Panc1 (cell line): ENCODE data around the gene CCDC178. TPM values are rescaled to one million over a fixed set of nuclear protein-coding genes. Genes with fewer than 3 reads are reported as not detected.

Experiments
- ATAC-seq: fragments of 200-7000 bp; cut with Tn5 transposase; 2 replicates; pipeline ENCODE4 v1.9.1; 2020; ENCODE audit warnings: mild to moderate bottlenecking, moderate library complexity
- BruUV-seq: library from RNA; stranded (reverse); fragments of 400-500 nt; replicated peaks from 2 replicates; lab custom pipeline; 2021; lab: Mats Ljungman, UMichigan
- CTCF ChIA-PET: fragments of 300-600 bp; sonication (Branson Sonifier 250); formaldehyde crosslinking; loops from one replicate; lab custom pipeline; 2022; ENCODE audit warnings: antibody characterized with exemption; lab: Charles Lee
- POLR2A ChIA-PET: fragments of 300-600 bp; sonication (Branson Sonifier 250); formaldehyde crosslinking; loops from one replicate; lab custom pipeline; 2022; ENCODE audit warnings: antibody characterized with exemption; lab: Charles Lee
- DNase-seq: peaks from one replicate; pipeline ENCODE4 v3.0.0-alpha.2; 2010; ENCODE audit warnings: low read depth, low spot score
- H3K27ac ChIP-seq: 2 replicates; pipeline ENCODE4 v1.5.1; 2011; ENCODE audit warnings: mild to moderate bottlenecking, low read length, inconsistent platforms
- H3K27me3 ChIP-seq: fragments of 200-500 bp; sonication (Bioruptor generic); 2 replicates; pipeline ENCODE4 v1.6.0; 2014; ENCODE audit warnings: low read length, inconsistent platforms; ENCODE audit not compliant: control insufficient read depth, insufficient read depth
- H3K36me3 ChIP-seq: fragments of 200-500 bp; sonication (Bioruptor generic); 2 replicates; pipeline ENCODE4 v1.5.1; 2014; ENCODE audit warnings: inconsistent platforms, mild to moderate bottlenecking, low read length, moderate library complexity; ENCODE audit not compliant: control insufficient read depth, insufficient read depth
- H3K4me1 ChIP-seq: 2 replicates; pipeline ENCODE4 v1.5.1; 2011; ENCODE audit warnings: inconsistent platforms, mild to moderate bottlenecking, low read length, moderate library complexity; ENCODE audit not compliant: control insufficient read depth, insufficient read depth
- H3K4me3 ChIP-seq, 2 experiments: 2 replicates each; pipeline ENCODE4 v1.5.1; 2011 to 2012; ENCODE audit warnings: low read depth in 2 of 2, low read length in 2 of 2, mild to moderate bottlenecking in 2 of 2, inconsistent platforms in 1 of 2, moderate library complexity in 1 of 2
- H3K9me3 ChIP-seq: fragments of 200-500 bp; sonication (Bioruptor generic); 2 replicates; pipeline ENCODE4 v1.5.1; 2014; ENCODE audit warnings: low read depth, mild to moderate bottlenecking, inconsistent platforms, low read length, moderate library complexity; ENCODE audit not compliant: control insufficient read depth, insufficient read depth
- POLR2AphosphoS5 ChIP-seq: IDR thresholded peaks from 2 replicates; pipeline ENCODE4 v1.6.1; 2012; ENCODE audit warnings: mild to moderate bottlenecking, low read depth, low read length, moderate library complexity
- SIN3A ChIP-seq: IDR thresholded peaks from 2 replicates; pipeline ENCODE4 v1.6.1; 2012; ENCODE audit warnings: low read depth, mild to moderate bottlenecking, low read length, moderate library complexity, borderline replicate concordance; ENCODE audit not compliant: insufficient read depth
- TCF7L2 ChIP-seq: IDR thresholded peaks from 2 replicates; pipeline ENCODE4 v1.6.1; 2011; ENCODE audit warnings: mild to moderate bottlenecking, low read depth, low read length, inconsistent platforms
- in situ Hi-C: cut with HindIII; loops from 2 replicates; pipeline ENCODE4 v1.10.0; 2016; ENCODE audit warnings: low sequenced_read_pairs, low pct_unique_long_range_greater_than_20kb
- intact Hi-C: fragments of 100-400 bp; cut with micrococcal nuclease; formaldehyde crosslinking; loops from one replicate; pipeline ENCODE4 v1.10.0; 2022; ENCODE audit not compliant: unreplicated experiment
- total RNA-seq: library from RNA; stranded (reverse); gene quantifications from one replicate; pipeline ENCODE4 v1.2.1, GENCODE V29; 2021; ENCODE audit not compliant: unreplicated experiment
- TF ChIP-seq, protein P1 (sequence below), 2 experiments: IDR thresholded peaks; 2 replicates each; pipeline ENCODE4 v1.6.1; 2011 to 2012; ENCODE audit warnings: low read depth in 2 of 2, control low read depth in 1 of 2, low read length in 1 of 2, mild to moderate bottlenecking in 1 of 2, moderate library complexity in 1 of 2; ENCODE audit not compliant: insufficient read depth in 1 of 2
- TF ChIP-seq, protein P2 (sequence below): fragments of 450-650 bp; IDR thresholded peaks from 2 replicates; pipeline ENCODE4 v1.5.1; 2017; ENCODE audit warnings: mild to moderate bottlenecking

CCDC178 gene
- total RNA-seq, 1 experiment from 2014 or later, result not detected

DNA sequence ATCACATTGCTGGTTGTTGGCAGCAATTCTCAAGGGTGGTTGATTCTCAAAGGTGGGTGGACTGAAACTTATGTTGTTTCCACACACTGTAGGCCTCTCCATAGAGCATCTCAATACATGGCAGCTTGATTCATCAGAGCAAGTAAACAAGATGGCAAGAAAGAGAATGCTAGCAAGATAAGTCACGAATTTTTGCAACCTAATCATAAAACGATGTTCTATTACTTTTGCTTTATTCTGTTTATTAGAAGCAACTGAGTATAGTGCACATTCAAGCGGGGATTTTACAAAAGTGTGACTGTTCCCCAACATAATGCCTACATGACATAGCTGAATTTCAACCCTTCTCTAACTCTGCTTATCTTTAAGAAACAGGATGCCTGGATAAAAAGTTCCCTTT, 136.2 kb downstream of the CCDC178 start:
- no peak for ATAC-seq
- TF ChIP-seq POLR2AphosphoS5, result no peak
- TF ChIP-seq, protein P1, sequence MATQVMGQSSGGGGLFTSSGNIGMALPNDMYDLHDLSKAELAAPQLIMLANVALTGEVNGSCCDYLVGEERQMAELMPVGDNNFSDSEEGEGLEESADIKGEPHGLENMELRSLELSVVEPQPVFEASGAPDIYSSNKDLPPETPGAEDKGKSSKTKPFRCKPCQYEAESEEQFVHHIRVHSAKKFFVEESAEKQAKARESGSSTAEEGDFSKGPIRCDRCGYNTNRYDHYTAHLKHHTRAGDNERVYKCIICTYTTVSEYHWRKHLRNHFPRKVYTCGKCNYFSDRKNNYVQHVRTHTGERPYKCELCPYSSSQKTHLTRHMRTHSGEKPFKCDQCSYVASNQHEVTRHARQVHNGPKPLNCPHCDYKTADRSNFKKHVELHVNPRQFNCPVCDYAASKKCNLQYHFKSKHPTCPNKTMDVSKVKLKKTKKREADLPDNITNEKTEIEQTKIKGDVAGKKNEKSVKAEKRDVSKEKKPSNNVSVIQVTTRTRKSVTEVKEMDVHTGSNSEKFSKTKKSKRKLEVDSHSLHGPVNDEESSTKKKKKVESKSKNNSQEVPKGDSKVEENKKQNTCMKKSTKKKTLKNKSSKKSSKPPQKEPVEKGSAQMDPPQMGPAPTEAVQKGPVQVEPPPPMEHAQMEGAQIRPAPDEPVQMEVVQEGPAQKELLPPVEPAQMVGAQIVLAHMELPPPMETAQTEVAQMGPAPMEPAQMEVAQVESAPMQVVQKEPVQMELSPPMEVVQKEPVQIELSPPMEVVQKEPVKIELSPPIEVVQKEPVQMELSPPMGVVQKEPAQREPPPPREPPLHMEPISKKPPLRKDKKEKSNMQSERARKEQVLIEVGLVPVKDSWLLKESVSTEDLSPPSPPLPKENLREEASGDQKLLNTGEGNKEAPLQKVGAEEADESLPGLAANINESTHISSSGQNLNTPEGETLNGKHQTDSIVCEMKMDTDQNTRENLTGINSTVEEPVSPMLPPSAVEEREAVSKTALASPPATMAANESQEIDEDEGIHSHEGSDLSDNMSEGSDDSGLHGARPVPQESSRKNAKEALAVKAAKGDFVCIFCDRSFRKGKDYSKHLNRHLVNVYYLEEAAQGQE (IDR thresholded peaks at IDR 0.05; ENCODE audit: insufficient read depth in 1 of 2, low read depth in 2 of 2, low read length in 1 of 2), result no peak
- TF ChIP-seq TCF7L2, result no peak
- no peak for TF ChIP-seq SIN3A
- TF ChIP-seq, protein P2, sequence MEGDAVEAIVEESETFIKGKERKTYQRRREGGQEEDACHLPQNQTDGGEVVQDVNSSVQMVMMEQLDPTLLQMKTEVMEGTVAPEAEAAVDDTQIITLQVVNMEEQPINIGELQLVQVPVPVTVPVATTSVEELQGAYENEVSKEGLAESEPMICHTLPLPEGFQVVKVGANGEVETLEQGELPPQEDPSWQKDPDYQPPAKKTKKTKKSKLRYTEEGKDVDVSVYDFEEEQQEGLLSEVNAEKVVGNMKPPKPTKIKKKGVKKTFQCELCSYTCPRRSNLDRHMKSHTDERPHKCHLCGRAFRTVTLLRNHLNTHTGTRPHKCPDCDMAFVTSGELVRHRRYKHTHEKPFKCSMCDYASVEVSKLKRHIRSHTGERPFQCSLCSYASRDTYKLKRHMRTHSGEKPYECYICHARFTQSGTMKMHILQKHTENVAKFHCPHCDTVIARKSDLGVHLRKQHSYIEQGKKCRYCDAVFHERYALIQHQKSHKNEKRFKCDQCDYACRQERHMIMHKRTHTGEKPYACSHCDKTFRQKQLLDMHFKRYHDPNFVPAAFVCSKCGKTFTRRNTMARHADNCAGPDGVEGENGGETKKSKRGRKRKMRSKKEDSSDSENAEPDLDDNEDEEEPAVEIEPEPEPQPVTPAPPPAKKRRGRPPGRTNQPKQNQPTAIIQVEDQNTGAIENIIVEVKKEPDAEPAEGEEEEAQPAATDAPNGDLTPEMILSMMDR, result no peak
- POLR2A ChIA-PET, result no interaction called here

DNA sequence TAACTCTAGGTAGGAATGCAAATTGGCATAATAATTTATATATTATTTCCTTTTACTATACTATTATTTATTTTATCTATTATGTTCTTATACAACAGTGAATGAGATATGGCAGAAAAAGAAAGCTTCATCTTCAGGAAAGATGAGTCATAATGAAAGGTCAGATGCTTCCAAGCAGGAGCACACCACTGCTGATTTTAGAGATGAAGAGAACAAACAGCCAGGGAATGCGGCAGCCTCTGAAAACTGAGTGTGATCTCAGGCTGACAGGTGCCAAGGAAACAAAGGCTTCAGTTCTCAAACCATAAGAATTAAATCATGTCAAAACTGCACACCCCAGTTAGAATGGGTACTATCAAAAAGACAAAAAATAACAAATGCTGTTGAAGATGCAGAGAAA, 149.0 kb downstream of the CCDC178 start:
- ChIA-PET POLR2A (no interaction called here), CTCF (interaction anchor here (0.6 kb wide), 1 partner anchor 458 kb away, joined by 3 read pairs; no protein-coding TSS in a partner anchor)
- DNase-seq (no peak), ATAC-seq (no peak)
- BruUV-seq, result no TSS peak
- in situ Hi-C loops, result no loop called here
- Histone ChIP-seq H3K27me3 (no peaks in the 10 kb centered on the region), H3K4me3 (no peak overlapping the region), H3K4me1 (no peaks in the 10 kb centered on the region), H3K27ac (no peak overlapping the region), H3K36me3 (no peaks in the 10 kb centered on the region), H3K9me3 (no peaks in the 10 kb centered on the region)
- intact Hi-C loops, result no loop called here
- TF ChIP-seq POLR2AphosphoS5 (no peak), TCF7L2 (no peak), SIN3A (no peak)
- TF ChIP-seq, protein P2, result no peak
- TF ChIP-seq, protein P1 (IDR thresholded peaks at IDR 0.05; ENCODE audit: insufficient read depth in 1 of 2, low read depth in 2 of 2, low read length in 1 of 2), result no peak

More for the DNA sequence above, 136.2 kb downstream of the CCDC178 start:
- CTCF ChIA-PET, result no interaction called here
- intact Hi-C loops (no loop called here), in situ Hi-C loops (no loop called here)
- H3K4me3 ChIP-seq, result no peak overlapping the region
- no TSS peak for BruUV-seq
- H3K27ac ChIP-seq, result no peak overlapping the region
- no peak for DNase-seq
- H3K36me3 ChIP-seq, result no peaks in the 10 kb centered on the region
- H3K4me1 ChIP-seq, result no peaks in the 10 kb centered on the region
- H3K27me3 ChIP-seq, result no peaks in the 10 kb centered on the region
- H3K9me3 ChIP-seq, result no peaks in the 10 kb centered on the region
